OCI-LY7 (cell line): ENCODE data around the gene CFAP298. TPM values are rescaled to one million over a fixed set of nuclear protein-coding genes. Genes with fewer than 3 reads are reported as not detected.
"Not testable (repeated sequence)": the region's sequence is repeated elsewhere in the genome, so short reads cannot be mapped to it uniquely, and the experiment has no call there.

Source experiments
- BruUV-seq: library from RNA; stranded (reverse); fragments of 400-500 nt; replicated peaks from 2 replicates; lab custom pipeline; 2021; lab: Mats Ljungman, UMichigan
- CTCF ChIA-PET: fragments of 300-600 bp; sonication (Branson Sonifier 250); formaldehyde crosslinking; loops from one replicate; lab custom pipeline; 2022; ENCODE audit warnings: antibody characterized with exemption; ENCODE audit not compliant: unreplicated experiment; lab: Charles Lee
- POLR2A ChIA-PET: fragments of 300-600 bp; sonication (Branson Sonifier 250); formaldehyde crosslinking; loops from one replicate; lab custom pipeline; 2022; ENCODE audit warnings: antibody characterized with exemption; lab: Charles Lee
- DNase-seq: peaks from one replicate; pipeline ENCODE4 v3.0.0-alpha.2; 2015; ENCODE audit warnings: low spot score
- H2AFZ ChIP-seq: fragments of 200-600 bp; sonication (generic), shearing (Covaris generic); 2 replicates; pipeline ENCODE4 v1.6.1; 2014; ENCODE audit warnings: mild to moderate bottlenecking, antibody characterized with exemption, low read length, moderate library complexity
- H3K27ac ChIP-seq: fragments of 200-600 bp; sonication (generic); 2 replicates; pipeline ENCODE4 v1.5.1; 2014; ENCODE audit warnings: mixed run types, low read depth, mild to moderate bottlenecking, moderate library complexity, low read length, inconsistent platforms; ENCODE audit not compliant: poor library complexity, severe bottlenecking
- H3K36me3 ChIP-seq: fragments of 200-600 bp; sonication (generic); 2 replicates; pipeline ENCODE4 v1.6.1; 2014; ENCODE audit warnings: mild to moderate bottlenecking, antibody characterized with exemption, low read length, moderate library complexity, mixed read lengths; ENCODE audit not compliant: insufficient read depth
- H3K4me1 ChIP-seq: fragments of 200-600 bp; sonication (generic); 2 replicates; pipeline ENCODE4 v1.5.1; 2014; ENCODE audit warnings: mild to moderate bottlenecking, low read length; ENCODE audit not compliant: insufficient read depth, poor library complexity, severe bottlenecking
- H3K4me2 ChIP-seq: fragments of 200-600 bp; sonication (generic); 2 replicates; pipeline ENCODE4 v1.6.1; 2014; ENCODE audit warnings: mild to moderate bottlenecking, low read length
- H3K4me3 ChIP-seq: fragments of 200-600 bp; sonication (generic); 2 replicates; pipeline ENCODE4 v1.5.1; 2014; ENCODE audit warnings: mild to moderate bottlenecking, low read depth, low read length; ENCODE audit not compliant: poor library complexity, severe bottlenecking
- H3K79me2 ChIP-seq: fragments of 200-600 bp; sonication (generic); 2 replicates; pipeline ENCODE4 v1.6.1; 2016; ENCODE audit warnings: low read depth, mild to moderate bottlenecking, low read length, moderate library complexity, mixed read lengths; ENCODE audit not compliant: insufficient read depth
- H3K9me2 ChIP-seq: fragments of 200-600 bp; sonication (generic); 2 replicates; pipeline ENCODE4 v1.6.1; 2016; ENCODE audit warnings: mild to moderate bottlenecking, low read length, mixed read lengths; ENCODE audit not compliant: insufficient read depth
- H3K9me3 ChIP-seq: fragments of 200-600 bp; sonication (generic); 2 replicates; pipeline ENCODE4 v1.6.1; 2014; ENCODE audit warnings: mild to moderate bottlenecking, mixed run types, low read length, mixed read lengths
- H4K20me1 ChIP-seq: fragments of 200-600 bp; sonication (generic); 2 replicates; pipeline ENCODE4 v1.6.1; 2014; ENCODE audit warnings: mild to moderate bottlenecking, antibody characterized with exemption, low read length, moderate library complexity, mixed read lengths; ENCODE audit not compliant: insufficient read depth
- CTCF ChIP-seq: fragments of 200-600 bp; sonication (generic); conservative IDR thresholded peaks from 2 replicates; pipeline ENCODE4 v1.5.1; 2014; ENCODE audit warnings: mild to moderate bottlenecking, antibody characterized with exemption, low read length, moderate library complexity, mixed read lengths
- EZH2phosphoT487 ChIP-seq: fragments of 200-600 bp; sonication (generic); IDR thresholded peaks from 2 replicates; pipeline ENCODE4 v1.6.1; 2018; ENCODE audit warnings: low read depth, borderline replicate concordance, mild to moderate bottlenecking, mixed run types, antibody characterized with exemption, low read length, moderate library complexity, mixed read lengths
- intact Hi-C: fragments of 100-400 bp; cut with micrococcal nuclease; formaldehyde crosslinking; loops from one replicate; pipeline ENCODE4 v1.10.0; 2022; ENCODE audit not compliant: unreplicated experiment
- total RNA-seq, 2 experiments: library from RNA; depleted of rRNA in 1 of 2; stranded (reverse); fragments of >200 nt in 1 of 2; shearing (Covaris generic) in 1 of 2; gene quantifications; 2 replicates each; pipeline ENCODE4 v1.2.3, GENCODE V29; 2014 to 2022

CFAP298 gene
- total RNA-seq, 2 experiments from 2014 or later = 43.6 to 64.2 TPM

DNA sequence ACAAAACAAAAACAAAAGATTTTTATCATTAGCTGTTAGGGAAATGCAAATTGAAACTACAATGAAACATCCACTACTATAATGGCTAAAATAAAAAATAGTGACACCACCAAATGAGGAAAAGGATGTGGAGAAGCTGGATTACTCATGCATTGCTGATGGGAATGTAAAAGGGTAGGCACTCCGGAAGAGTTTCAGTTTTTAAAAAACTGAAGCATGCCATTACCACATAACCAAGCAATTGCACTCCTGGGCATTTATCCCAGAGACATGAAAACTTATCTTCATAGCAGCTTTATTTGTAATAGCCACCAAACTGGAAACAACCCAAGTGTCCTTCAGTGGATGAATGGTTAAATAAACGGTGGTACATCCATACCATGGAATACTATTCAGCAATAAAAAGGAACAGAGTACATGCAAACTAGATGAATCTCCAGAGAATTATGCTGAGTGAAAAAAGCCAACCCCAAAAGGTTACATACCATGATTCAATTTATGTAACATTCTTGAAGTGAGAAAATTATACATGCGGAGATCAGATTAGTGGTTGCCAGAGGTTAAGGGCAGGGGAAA lies 14.5 kb upstream of the CFAP298 start:
- DNase-seq = no peak
- no peaks in the 10 kb centered on the region for H4K20me1 ChIP-seq
- ChIA-PET POLR2A (interaction anchor here (0.6 to 1.8 kb wide), 3 partner anchors 12 to 1169 kb away, joined by 3 to 5 read pairs (median 4); no protein-coding TSS in a partner anchor), CTCF (no interaction called here)
- no peak overlapping the region for H2AFZ ChIP-seq
- H3K4me1 ChIP-seq = no peaks in the 10 kb centered on the region
- no peak for TF ChIP-seq CTCF
- no peak for TF ChIP-seq EZH2phosphoT487
- no peaks in the 10 kb centered on the region for H3K79me2 ChIP-seq
- H3K9me2 ChIP-seq = no peaks in the 10 kb centered on the region
- peaks cover 4% of the 10 kb centered on the region; the same call in 1 of the 2 replicates for H3K9me3 ChIP-seq
- intact Hi-C loops = no loop called here
- H3K4me2 ChIP-seq = no peak overlapping the region
- BruUV-seq = no TSS peak
- H3K4me3 ChIP-seq = no peak overlapping the region
- H3K27ac ChIP-seq = no peak overlapping the region
- peaks cover 11% of the 10 kb centered on the region; the same call in 1 of the 2 replicates for H3K36me3 ChIP-seq

DNA sequence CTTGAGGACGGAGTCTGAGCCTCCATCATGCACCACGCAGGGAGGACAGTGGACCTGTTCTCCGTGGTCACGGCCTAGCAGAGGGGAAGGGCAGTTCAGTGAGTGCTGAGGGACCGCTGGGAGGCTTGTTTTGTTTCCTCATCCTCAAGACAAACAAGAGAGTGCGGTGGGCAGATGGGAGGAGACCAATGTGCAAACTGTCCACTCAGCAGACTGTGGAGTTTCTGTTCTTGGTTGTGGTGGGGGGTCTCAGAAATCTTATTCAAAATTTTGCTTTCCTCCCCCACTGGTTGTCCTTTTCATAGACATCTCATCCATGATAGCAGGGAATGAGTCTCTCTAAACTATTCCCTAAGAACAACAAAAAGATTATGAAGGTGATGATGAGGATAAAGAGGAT lies 6.0 kb upstream of the CFAP298 start:
- intact Hi-C loops, H3K4me3 ChIP-seq, H3K9me3 ChIP-seq, H3K4me1 ChIP-seq, H3K4me2 ChIP-seq, H2AFZ ChIP-seq, DNase-seq, CTCF ChIA-PET, H3K79me2 ChIP-seq, H3K9me2 ChIP-seq, H3K36me3 ChIP-seq, H4K20me1 ChIP-seq, BruUV-seq, H3K27ac ChIP-seq, POLR2A ChIA-PET: not testable (repeated sequence)

- Histone ChIP-seq H4K20me1 (no peaks in the 10 kb centered on the region), H3K4me3 (peak overlapping the region; percentile 88), H2AFZ (peak overlapping the region; percentile 99; the same call in 1 of the 2 replicates), H3K9me3 (no peaks in the 10 kb centered on the region), H3K27ac (no peak overlapping the region), H3K4me2 (peak overlapping the region; percentile 96), H3K36me3 (peaks cover 16% of the 10 kb centered on the region), H3K9me2 (no peaks in the 10 kb centered on the region), H3K4me1 (peaks cover 10% of the 10 kb centered on the region), H3K79me2 (peaks cover 19% of the 10 kb centered on the region)
- DNase-seq = no peak
- POLR2A ChIA-PET = interaction anchor here (0.5 to 1.1 kb wide), 2 partner anchors 14 to 1714 kb away, joined by 3 read pairs; no protein-coding TSS in a partner anchor
- no TSS peak for BruUV-seq
- intact Hi-C loops = loop anchor here (5.0 kb wide), 3 partner anchors 336 to 929 kb away; partner anchors contain the start of genes GART, MIS18A, SCAF4 and SON
- no peak for TF ChIP-seq CTCF
- TF ChIP-seq EZH2phosphoT487 = no peak
- CTCF ChIA-PET = no interaction called here
These were observed 1.4 kb upstream of the CFAP298 start for GRCh38 chr21:32613436-32614043.
